HG02610 (cell line): ENCODE results near the gene TPH1.

Source experiments
- ATAC-seq: cut with Tn5 transposase; IDR thresholded peaks from one replicate; pipeline ENCODE4 v1.9.1; 2021; ENCODE audit warnings: mild to moderate bottlenecking, moderate library complexity; ENCODE audit not compliant: unreplicated experiment

TPH1 gene

DNA sequence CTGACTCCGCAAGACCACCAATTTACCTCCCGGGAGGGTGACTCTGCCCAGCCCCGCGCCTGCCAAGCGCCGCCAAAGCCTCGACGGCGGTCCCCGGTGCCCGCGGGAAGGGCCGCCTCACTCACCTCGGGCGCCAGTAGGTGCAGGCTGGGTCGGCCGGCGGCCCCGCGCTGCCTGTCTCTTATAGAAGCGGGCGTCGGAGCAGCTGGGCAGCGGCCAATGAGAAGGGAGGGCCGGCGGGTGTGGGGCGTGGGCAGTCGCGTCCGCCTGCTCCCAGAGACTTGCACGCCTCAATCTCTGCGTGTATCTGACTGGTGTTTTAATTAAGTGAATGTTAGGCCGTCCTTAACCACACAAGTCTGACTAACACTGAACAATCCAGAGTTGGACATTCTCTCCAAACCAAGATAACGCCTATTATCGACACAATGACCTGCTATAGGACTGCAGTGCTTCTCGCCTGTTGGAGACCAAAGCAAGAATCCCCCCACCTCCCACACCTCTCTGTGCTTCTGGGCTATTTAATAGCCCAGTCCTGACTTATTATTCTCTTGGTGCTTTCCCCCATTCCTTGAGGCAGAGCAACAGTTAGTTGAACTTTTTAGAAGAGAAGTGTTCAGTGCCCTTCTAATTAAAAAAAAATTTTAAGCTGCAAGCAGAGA lies at the start of gene TPH1:
Gene TPH1, minus strand, starts transcription at position 154 of the 662 bp plus-strand sequence. CDS start 5,507 bp downstream, outside the sequence.
- ATAC-seq = no peak

GRCh38 chr11:18093959-18094358 lies 47.9 kb upstream of the TPH1 start:
- ATAC-seq = no peak

GRCh38 chr11:18091731-18092130 lies 45.7 kb upstream of the TPH1 start:
- no peak for ATAC-seq

GRCh38 chr11:18088966-18089365 lies 42.9 kb upstream of the TPH1 start:
- ATAC-seq = no peak

DNA sequence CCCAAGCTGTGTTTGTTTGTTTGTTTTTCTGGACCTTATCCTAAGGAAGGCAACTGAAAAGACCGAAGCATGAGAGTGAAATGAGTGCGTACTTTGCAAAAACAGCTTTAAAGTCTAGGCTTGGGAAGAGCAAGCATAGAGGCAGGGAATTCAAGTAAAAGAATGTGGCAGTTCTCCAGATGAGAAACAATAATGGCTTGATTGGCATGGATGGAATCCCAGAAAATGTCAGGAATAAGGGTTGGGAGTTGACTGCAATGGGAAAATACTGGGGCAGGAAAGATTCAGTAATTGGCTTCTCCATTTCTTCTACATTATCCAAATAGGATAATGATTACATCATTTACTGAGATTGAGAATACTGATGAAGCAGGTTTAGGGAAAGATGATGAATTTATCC lies 42.3 kb upstream of the TPH1 start:
- no peak for ATAC-seq

DNA sequence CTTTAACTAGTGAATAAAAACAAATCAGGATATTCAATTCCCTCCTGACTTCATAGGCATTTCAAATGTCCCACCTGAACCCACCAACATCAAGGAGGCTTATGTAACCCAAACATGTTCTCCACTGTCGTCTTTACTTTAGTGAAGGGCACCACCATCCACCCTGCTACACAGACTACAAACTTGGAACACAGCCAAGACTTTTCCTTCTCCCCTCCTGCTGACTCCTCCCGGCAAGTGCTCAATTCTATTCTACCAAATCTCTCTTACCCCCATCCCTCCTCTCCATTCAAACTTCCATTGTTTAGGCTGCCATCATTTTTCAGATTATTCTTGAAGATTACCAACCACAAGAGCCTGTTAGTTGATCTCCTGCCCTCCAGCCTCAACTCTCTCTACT lies 35.5 kb upstream of the TPH1 start:
- no peak for ATAC-seq

GRCh38 chr11:18080451-18080850 lies 34.4 kb upstream of the TPH1 start:
- ATAC-seq = no peak

GRCh38 chr11:18078909-18079308 lies 32.8 kb upstream of the TPH1 start:
- no peak for ATAC-seq

DNA sequence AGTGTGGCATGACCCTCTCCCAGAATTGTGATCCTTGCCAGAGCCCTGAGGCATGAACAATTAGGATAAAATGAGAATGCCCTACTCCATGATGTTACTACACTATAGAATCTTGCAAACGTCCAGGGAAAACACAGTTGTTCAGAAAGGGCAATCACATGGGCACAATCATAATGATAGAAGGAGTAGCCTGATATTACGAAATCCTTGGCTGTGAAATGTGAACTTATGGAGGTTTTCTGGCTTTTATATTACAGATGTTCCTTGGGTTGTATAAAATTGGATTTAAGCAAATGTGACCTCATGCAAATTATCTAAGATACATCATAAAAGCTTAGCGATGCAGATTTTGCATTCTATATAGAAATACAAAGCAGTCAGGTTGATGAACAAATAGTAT lies 29.4 kb upstream of the TPH1 start:
- no peak for ATAC-seq

- ATAC-seq = no peak
Observed at GRCh38 chr11:18071098-18071705, 25.1 kb upstream of the TPH1 start.

DNA sequence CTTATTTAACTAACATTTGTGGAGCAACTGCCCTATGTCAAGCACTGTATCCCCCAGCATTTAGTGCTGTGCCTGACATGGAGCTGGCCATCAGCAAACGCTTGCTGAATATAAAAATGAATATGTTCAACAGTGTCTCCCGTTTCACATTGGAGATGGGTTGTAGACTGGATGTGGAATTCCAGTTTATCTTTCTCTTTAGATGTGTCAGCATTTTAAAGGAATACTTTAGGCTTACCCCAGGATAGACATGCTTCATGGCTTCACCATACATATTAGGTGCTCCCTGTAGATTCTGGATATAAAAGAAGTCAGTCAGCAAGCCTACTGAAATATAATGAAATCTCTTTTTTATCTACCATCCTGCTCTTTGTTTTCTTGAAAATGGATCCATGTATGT lies 21.3 kb upstream of the TPH1 start:
- no peak for ATAC-seq

GRCh38 chr11:18066626-18067025 lies 20.6 kb upstream of the TPH1 start:
- ATAC-seq = no peak

GRCh38 chr11:18065572-18065971 lies 19.5 kb upstream of the TPH1 start:
- no peak for ATAC-seq

- no peak for ATAC-seq
Observed at GRCh38 chr11:18064450-18065054, 18.5 kb upstream of the TPH1 start.

DNA sequence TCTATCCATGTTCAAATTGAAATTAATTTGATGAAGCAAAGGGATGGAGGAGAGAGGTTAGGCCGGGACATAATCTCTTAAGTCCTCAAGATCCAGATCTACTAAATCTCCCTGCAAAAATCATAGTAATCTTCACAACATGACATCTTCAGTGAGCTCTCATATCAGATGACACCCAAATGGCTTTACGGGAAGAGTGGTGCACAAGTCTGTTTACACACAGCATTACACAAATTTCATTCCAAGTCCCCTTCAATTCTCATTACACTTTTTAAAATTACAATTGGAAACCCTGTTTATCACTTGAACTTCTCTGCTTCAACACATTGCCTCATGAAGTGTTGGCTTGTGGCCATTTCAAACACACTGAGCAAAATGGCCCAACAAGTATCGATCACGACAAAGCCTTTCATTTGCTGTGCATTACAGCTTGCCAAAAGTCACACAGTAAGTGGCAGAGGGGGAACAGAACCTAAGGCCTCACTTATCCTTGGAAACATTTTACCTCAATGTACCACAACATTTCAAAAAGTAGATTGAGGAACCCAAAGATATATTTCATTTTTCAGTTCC lies 17.9 kb upstream of the TPH1 start:
- ATAC-seq = no peak

DNA sequence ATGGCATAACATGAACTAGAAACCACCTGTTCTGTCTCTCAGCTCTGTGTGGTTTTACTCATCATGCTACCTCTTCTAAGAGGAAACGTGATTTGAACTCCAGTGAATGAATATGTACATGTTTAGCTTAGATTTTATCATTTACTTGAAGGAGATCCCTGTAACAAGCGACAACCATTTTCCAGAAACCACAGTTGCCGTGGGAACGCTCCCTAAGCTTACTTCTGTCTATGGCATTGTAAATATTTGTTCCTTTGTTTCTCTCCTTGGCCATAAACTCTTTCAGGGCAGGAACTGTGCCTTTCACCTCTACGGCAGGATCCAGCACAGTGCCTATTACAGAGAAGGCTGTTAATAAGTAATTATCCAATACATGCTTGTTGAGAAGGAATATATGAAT lies 17.1 kb upstream of the TPH1 start:
- no peak for ATAC-seq

DNA sequence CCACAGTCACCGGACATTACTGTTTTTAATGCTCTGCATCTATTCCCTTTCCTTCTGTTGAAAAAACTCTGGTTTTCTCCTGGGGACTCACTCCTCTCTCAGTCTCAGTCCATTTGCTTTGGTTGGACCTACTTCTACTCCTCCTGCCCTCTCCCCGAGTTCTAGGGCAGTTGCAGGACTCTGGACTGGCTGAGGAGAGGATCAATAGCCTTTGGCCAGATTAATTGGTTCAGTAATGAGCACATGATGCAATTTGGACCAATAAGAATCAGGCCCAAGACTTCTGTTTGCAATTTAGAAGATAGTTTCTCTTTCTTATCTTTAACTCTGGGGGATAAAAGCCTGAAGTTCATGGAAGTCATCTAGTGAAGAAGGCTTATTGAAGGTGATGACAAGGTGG lies 15.3 kb upstream of the TPH1 start:
- ATAC-seq = no peak

GRCh38 chr11:18056561-18057181 lies 10.6 kb upstream of the TPH1 start:
- ATAC-seq = peak; percentile 51

- ATAC-seq = no peak
Observed at GRCh38 chr11:18054511-18055103, 8.5 kb upstream of the TPH1 start.

DNA sequence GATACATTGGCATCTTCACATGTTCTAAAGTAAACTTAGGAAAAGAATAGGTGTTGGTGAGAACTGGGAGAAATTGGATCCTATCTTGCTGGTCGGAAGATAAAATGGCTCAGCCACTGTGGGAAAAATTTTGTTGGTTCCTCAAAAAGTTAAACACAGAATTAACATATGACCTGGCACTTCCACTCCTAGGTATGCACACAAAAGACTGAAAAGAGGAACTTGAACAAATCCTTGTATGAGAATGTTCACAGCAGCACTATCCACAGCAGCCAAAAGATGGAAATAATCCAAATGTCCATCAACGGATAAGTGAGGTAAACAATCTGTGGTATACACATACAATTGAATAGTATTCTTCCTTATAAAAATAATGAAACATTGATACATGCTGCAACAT lies 4.8 kb upstream of the TPH1 start:
- ATAC-seq = no peak

DNA sequence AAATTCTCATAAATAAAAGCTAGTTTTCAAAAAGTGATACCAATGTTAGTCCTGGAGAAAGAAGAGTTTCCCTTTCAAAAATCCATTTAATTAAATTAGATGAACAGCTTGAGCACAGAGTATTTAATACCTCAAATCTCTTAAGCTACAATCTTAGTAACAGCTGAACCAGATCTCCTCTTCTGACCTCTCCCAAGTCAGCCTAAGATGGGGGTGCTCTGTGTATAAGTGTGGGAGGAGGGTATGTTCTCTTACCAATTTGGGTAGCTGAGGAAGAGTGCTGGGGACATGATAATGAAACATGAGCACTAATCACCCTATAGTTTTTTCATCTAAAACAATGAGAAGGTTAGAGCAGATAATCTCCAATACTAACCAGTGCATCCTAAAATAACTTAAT lies 9.6 kb downstream of the TPH1 start:
- no peak for ATAC-seq
